Measurements from ENCODE around the gene RSU1.

RSU1 gene

DNA sequence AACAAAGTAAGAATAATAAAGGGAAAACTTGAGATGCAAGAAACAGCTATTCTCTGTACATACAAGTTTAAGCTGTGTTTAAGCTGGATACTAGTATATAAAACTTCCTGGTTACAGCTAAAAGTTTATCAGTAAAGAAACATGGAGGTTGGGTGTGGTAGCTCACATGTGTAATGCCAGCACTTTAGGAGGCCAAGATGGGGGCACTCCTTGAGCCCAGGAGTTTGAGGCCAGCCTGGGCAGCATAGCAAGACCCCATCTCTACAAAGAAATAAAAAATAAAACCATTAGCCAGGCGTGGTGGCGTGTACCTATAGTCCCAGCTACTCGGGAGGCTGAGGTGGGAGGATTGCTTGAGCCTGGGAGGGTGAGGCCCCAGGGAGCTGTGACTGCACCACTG, 3.2 kb downstream of the RSU1 start:
- no peak for DNase-seq (ENCODE audit: low spot score)
- Mint-ChIP-seq H3K27ac (no peak overlapping the region), H3K36me3 (ENCODE audit: low read depth) (peaks cover 23% of the 10 kb centered on the region), H3K27me3 (ENCODE audit: low read depth) (peaks cover 2% of the 10 kb centered on the region), H3K4me3 (no peak overlapping the region), H3K4me1 (ENCODE audit: low read depth) (peaks cover 34% of the 10 kb centered on the region), H3K9me3 (no peaks in the 10 kb centered on the region)

DNA sequence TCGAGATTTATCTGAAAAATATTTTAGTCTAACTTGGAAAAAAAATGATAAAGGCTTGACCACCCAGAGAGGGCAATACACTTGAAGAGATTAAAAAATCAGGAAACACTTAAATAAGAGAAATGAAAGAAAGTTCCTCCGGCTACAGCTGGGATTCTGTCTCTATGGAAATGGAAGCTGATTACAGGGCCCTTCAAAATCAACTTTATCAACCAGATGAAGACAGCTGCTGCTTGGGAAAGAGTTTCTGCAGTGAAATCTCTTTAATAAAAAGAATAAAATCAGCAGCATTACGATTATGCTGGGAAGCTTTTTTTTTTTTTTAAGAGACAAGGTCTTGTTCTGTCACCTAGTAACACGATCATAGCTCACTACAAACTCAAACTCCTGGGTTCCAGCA, 4.5 kb downstream of the RSU1 start:
- Mint-ChIP-seq H3K4me1 (ENCODE audit: low read depth) (peaks cover 29% of the 10 kb centered on the region), H3K9me3 (no peaks in the 10 kb centered on the region), H3K4me3 (no peak overlapping the region), H3K36me3 (ENCODE audit: low read depth) (peaks cover 23% of the 10 kb centered on the region), H3K27me3 (ENCODE audit: low read depth) (peaks cover 2% of the 10 kb centered on the region), H3K27ac (no peak overlapping the region)
- DNase-seq (ENCODE audit: low spot score) = no peak

DNA sequence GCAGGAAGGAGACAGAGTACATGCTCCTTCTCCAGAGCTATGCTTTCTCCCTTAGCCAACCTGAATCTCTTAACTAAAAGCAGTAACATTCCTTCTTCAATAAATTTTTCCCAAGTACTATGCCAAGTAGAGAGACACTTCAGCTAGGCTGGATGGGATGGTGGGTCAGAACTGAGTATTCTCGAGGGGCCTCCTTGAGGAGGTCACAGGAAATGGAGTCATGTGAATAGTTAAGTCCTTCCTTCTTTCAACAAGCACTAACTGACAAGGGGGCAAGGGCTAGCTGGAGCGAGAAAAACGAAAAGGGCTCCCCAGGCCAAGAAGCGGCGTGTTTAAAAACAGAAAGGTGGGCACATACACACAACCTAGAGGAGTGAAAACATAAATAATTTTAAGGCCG, 5.5 kb downstream of the RSU1 start:
- DNase-seq (ENCODE audit: low spot score) = no peak
- no peak overlapping the region for H3K27ac Mint-ChIP-seq
- no peaks in the 10 kb centered on the region for H3K27me3 Mint-ChIP-seq (ENCODE audit: low read depth)
- H3K9me3 Mint-ChIP-seq = no peaks in the 10 kb centered on the region
- no peak overlapping the region for H3K4me3 Mint-ChIP-seq
- H3K4me1 Mint-ChIP-seq (ENCODE audit: low read depth) = peaks cover 28% of the 10 kb centered on the region
- peaks cover 21% of the 10 kb centered on the region for H3K36me3 Mint-ChIP-seq (ENCODE audit: low read depth)

DNA sequence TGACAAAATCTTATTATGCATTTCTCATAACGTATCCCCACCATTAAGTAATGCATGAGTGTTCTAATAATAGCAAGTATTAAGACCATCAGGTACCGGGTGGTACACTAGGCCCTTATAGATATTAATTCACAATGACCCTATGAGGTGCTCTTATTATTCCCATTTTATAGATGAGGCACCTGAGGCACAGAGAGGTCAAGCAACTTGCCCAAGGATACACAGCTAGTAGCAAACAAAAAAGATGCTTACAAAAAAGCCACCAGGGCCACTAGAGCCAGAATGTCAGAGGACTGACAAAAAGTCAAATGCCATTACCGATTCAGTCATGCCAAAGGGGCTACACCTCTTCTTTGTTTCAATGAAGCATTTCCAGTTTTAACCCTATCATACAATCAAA, 5.9 kb downstream of the RSU1 start:
- Mint-ChIP-seq H3K4me3 (no peak overlapping the region), H3K36me3 (ENCODE audit: low read depth) (peaks cover 20% of the 10 kb centered on the region), H3K27ac (no peak overlapping the region), H3K9me3 (no peaks in the 10 kb centered on the region), H3K27me3 (ENCODE audit: low read depth) (no peaks in the 10 kb centered on the region), H3K4me1 (ENCODE audit: low read depth) (peaks cover 26% of the 10 kb centered on the region)
- DNase-seq (ENCODE audit: low spot score) = no peak

DNA sequence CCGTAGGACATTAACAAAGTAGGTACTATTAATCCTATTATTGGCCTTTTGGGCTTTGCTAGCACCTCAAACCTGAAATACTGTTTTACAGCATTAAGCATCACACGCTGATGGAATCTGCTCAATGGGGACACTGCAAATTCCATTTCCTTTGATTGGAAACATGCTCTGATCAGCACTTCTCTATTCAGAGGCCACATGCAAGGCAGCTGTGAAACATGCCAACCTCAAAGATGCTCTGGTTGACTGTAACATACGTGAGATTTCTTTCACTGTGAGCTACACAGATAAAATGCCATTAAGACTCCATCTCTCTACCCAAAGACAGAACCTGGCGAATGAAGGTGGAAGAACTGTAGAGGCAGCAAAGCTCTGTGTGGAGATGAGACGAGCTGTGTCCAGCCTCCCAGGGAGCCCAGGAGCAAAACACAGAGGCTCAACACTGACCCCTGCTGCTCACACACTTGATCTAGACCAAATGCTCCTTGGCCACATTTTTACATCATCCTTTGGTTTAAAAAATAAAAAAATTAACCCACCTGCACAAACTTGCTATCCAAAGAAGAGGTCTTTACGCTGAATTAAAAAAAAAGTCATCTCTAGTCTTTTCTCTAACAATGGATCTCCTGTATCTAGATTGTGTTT, 8.0 kb downstream of the RSU1 start:
- Mint-ChIP-seq H3K4me1 (ENCODE audit: low read depth) (peaks cover 13% of the 10 kb centered on the region), H3K9me3 (no peaks in the 10 kb centered on the region), H3K4me3 (no peak overlapping the region), H3K27ac (no peak overlapping the region), H3K36me3 (ENCODE audit: low read depth) (peaks cover 14% of the 10 kb centered on the region), H3K27me3 (ENCODE audit: low read depth) (no peaks in the 10 kb centered on the region)
- peak; percentile 23 for DNase-seq (ENCODE audit: low spot score)

DNA sequence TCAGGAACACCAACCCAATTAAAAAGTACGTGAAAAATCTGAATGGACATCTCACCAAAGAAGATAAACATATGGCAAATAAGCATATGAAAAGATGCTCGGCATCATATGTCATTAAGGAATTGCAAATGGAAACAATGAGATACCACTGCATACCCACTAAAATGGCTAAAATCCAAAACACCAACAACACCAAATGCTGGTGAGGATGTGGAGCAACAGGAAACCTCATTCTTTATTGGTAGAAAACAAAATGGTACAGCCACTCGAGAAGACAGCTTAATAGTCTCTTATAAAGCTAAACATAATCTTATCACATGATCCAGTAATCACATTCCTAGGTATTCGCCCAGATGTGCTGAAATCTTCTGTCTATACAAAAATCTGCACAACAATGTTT, 13.1 kb downstream of the RSU1 start:
- H3K27ac Mint-ChIP-seq = no peak overlapping the region
- H3K4me1 Mint-ChIP-seq (ENCODE audit: low read depth) = peaks cover 11% of the 10 kb centered on the region
- no peak for DNase-seq (ENCODE audit: low spot score)
- no peaks in the 10 kb centered on the region for H3K27me3 Mint-ChIP-seq (ENCODE audit: low read depth)
- peaks cover 9% of the 10 kb centered on the region for H3K36me3 Mint-ChIP-seq (ENCODE audit: low read depth)
- H3K4me3 Mint-ChIP-seq = no peak overlapping the region
- no peaks in the 10 kb centered on the region for H3K9me3 Mint-ChIP-seq

DNA sequence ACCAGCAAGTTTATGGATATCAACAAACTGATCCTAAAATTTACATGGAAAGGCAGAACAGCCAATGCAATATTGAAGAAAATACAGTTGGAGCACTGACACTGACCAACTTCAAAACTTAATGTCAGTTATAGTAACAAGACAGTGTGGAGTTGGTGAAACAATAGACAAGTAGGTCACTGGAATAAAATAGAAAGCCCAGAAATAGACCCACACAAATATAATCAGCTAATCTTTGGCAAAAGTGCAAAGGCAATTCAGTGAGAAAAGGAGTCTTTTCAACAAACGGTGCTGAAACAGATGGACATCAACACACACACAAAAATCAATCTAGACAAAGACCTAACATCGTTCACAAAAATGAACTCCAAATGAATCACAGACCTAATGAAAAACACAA, 13.8 kb downstream of the RSU1 start:
- H3K27ac Mint-ChIP-seq = no peak overlapping the region
- peaks cover 11% of the 10 kb centered on the region for H3K4me1 Mint-ChIP-seq (ENCODE audit: low read depth)
- no peak for DNase-seq (ENCODE audit: low spot score)

DNA sequence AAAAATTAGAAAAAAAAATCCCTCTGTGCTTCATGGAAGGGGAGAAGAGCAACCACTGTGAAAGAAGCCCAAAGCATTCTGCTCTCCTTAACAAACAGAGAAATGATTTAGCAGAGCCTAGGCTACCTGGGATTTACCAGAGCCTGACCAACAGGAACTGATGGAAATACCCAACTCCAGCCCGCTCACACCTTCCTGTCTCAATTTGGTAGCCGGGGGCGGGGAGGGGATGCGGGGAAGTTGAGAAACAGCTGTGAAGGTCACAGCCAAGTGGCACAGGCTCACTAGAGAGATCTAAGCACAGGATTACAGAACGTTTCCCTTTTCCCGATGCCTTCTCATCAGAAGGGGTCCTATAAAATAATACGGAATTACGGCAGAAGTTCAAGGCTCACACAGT, 17.6 kb downstream of the RSU1 start:
- Mint-ChIP-seq H3K36me3 (ENCODE audit: low read depth) (peaks cover 22% of the 10 kb centered on the region), H3K4me1 (ENCODE audit: low read depth) (peaks cover 11% of the 10 kb centered on the region), H3K4me3 (no peak overlapping the region), H3K9me3 (no peaks in the 10 kb centered on the region), H3K27ac (no peak overlapping the region), H3K27me3 (ENCODE audit: low read depth) (no peaks in the 10 kb centered on the region)
- peak; percentile 30 for DNase-seq (ENCODE audit: low spot score)

More for the DNA sequence above, 13.8 kb downstream of the RSU1 start:
- H3K27me3 Mint-ChIP-seq (ENCODE audit: low read depth) = no peaks in the 10 kb centered on the region
- H3K9me3 Mint-ChIP-seq = no peaks in the 10 kb centered on the region
- peaks cover 10% of the 10 kb centered on the region for H3K36me3 Mint-ChIP-seq (ENCODE audit: low read depth)
- H3K4me3 Mint-ChIP-seq = no peak overlapping the region

DNA sequence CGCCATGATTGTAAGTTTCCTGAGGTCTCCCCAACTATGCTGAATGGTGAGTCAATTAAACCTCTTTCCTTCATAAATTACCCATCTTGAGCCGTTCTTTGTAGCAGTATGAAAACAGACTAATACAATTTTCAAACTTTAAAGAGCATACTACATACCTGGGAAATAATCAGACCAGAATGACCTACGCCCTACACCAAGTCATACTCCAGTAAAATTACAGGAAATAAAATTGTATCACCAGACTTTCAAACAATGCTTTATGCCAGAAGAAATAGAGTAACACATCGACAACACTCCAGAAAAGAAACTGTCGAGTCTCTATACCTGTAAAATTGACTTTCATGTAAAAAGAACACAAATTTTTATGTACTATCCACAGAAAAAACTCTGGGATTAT, 18.7 kb downstream of the RSU1 start:
- H3K27ac Mint-ChIP-seq = no peak overlapping the region
- H3K9me3 Mint-ChIP-seq = no peaks in the 10 kb centered on the region
- no peaks in the 10 kb centered on the region for H3K27me3 Mint-ChIP-seq (ENCODE audit: low read depth)
- DNase-seq (ENCODE audit: low spot score) = no peak
- peaks cover 25% of the 10 kb centered on the region for H3K36me3 Mint-ChIP-seq (ENCODE audit: low read depth)
- H3K4me1 Mint-ChIP-seq (ENCODE audit: low read depth) = peaks cover 11% of the 10 kb centered on the region
- no peak overlapping the region for H3K4me3 Mint-ChIP-seq

DNA sequence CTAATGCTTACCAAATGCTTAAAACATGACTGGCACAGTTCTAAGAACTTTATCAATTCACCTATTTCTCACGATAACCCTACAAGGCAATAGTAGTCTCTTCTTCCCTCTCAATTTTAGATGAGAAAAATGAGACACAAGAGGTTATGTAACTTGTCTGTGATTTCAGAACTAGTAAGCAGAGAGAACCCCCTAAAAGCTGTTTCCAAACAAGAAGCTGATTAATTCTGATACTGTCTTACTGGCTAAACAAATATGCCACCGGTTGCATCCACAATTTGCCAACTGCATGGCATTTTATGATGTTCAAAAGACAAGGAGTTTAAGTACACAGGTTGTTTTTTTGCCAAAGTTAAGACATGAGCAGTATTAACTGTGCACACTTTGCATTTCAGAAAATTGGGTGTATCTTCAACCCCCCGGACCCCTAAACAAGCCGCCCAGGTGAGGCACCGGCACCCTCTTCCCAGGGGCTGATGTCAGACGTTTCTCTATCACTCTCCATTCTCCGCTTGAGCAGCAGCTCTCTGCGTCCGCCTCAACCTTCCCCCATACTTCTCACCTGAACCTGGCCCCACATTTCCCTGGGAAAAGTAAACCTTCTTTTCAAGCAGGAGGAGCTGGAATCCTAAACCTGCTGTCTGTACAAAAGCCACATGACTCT, 21.7 kb downstream of the RSU1 start:
- no peaks in the 10 kb centered on the region for H3K27me3 Mint-ChIP-seq (ENCODE audit: low read depth)
- H3K27ac Mint-ChIP-seq = no peak overlapping the region
- H3K4me3 Mint-ChIP-seq = no peak overlapping the region
- DNase-seq (ENCODE audit: low spot score) = no peak
- H3K36me3 Mint-ChIP-seq (ENCODE audit: low read depth) = peaks cover 33% of the 10 kb centered on the region
- H3K4me1 Mint-ChIP-seq (ENCODE audit: low read depth) = peaks cover 11% of the 10 kb centered on the region
- no peaks in the 10 kb centered on the region for H3K9me3 Mint-ChIP-seq

DNA sequence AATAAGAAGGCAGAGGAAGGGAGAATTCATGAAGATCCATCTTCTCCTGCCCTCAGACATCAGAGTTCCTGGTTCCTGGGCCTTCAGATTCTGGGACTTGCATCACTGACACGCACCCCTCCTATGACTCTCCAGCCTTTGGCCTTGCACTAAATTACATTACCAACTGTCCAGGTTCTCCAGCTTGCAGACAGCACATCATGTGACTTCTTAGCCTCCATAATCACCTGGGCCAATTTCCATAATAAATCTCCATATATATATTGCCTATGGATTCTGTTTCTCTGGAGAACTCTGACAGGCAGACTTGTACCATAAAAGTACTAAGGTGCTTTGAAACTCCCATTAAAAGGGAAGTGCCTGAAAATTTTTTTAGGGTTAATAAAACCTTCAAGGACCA, 23.2 kb downstream of the RSU1 start:
- H3K27me3 Mint-ChIP-seq (ENCODE audit: low read depth) = no peaks in the 10 kb centered on the region
- peaks cover 46% of the 10 kb centered on the region for H3K36me3 Mint-ChIP-seq (ENCODE audit: low read depth)
- peaks cover 7% of the 10 kb centered on the region for H3K4me1 Mint-ChIP-seq (ENCODE audit: low read depth)
- no peak for DNase-seq (ENCODE audit: low spot score)
- no peaks in the 10 kb centered on the region for H3K9me3 Mint-ChIP-seq
- no peak overlapping the region for H3K27ac Mint-ChIP-seq
- H3K4me3 Mint-ChIP-seq = no peak overlapping the region

DNA sequence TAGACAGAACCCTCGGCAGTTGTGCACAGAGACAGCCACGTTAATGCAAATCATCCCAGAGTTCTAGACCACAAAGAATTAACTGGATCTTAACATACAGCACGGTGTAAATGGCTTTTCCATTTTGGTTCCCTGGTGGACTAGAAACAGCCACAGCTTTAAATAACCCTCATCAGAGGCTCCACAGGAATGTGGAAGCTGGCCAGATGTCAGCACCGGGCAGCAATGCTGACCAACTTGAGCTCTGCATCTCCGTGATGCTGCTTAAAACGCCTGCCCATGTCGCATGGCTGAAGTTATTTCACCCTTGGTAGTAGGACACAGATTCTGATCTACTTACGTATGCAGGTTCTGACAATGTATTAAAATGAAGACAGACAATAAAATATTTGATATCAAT, 24.5 kb downstream of the RSU1 start:
- H3K36me3 Mint-ChIP-seq (ENCODE audit: low read depth) = peaks cover 50% of the 10 kb centered on the region
- no peak for DNase-seq (ENCODE audit: low spot score)
- H3K27ac Mint-ChIP-seq = no peak overlapping the region
- peaks cover 20% of the 10 kb centered on the region for H3K4me1 Mint-ChIP-seq (ENCODE audit: low read depth)
- H3K9me3 Mint-ChIP-seq = peaks cover under 1% of the 10 kb centered on the region
- no peak overlapping the region for H3K4me3 Mint-ChIP-seq
- no peaks in the 10 kb centered on the region for H3K27me3 Mint-ChIP-seq (ENCODE audit: low read depth)

DNA sequence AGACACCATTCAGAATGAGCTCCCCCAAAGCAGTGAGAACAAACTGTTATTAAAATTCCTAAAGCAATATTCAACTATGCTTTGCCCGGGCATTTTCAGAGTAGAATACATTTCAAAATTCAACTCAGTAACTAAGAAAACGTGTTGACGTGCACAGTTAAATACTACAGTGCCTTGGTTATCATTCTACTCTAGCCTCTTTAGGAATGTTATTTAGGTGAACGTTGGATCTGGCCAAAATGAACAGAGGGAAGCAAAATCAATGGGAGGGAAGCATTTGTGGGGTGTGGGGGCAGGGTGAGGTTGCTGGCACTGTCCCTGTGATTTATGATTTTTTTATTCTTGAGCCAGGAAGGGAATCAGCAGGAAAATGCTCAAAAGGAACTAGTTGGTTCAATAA, 27.5 kb downstream of the RSU1 start:
- peaks cover 9% of the 10 kb centered on the region for H3K9me3 Mint-ChIP-seq
- peaks cover 61% of the 10 kb centered on the region for H3K36me3 Mint-ChIP-seq (ENCODE audit: low read depth)
- no peaks in the 10 kb centered on the region for H3K27me3 Mint-ChIP-seq (ENCODE audit: low read depth)
- H3K4me3 Mint-ChIP-seq = no peak overlapping the region
- H3K27ac Mint-ChIP-seq = no peak overlapping the region
- peaks cover 32% of the 10 kb centered on the region for H3K4me1 Mint-ChIP-seq (ENCODE audit: low read depth)
- DNase-seq (ENCODE audit: low spot score) = no peak

DNA sequence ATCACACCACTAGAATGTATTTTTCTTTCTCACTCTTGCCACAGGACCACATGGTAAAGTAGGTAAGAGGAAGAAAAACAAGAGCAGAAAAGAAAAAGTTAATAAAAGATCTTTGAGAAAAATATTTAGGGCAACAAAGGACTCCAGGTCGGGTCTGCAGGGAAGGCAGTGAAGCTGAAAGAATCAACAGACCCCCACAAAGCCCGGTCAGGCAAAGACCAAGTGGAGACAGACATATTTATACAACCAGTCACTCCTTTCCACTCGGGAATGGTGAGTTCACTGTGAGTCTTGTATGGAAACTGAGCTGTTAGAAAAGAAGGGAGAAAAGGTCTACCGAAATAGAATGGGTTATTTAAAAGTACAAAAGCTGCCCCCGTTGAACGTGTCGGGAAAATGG, 28.0 kb downstream of the RSU1 start:
- peak overlapping the region; percentile 85 for H3K27ac Mint-ChIP-seq
- no peak for DNase-seq (ENCODE audit: low spot score)
- peaks cover 9% of the 10 kb centered on the region for H3K9me3 Mint-ChIP-seq
- no peak overlapping the region for H3K4me3 Mint-ChIP-seq
- no peaks in the 10 kb centered on the region for H3K27me3 Mint-ChIP-seq (ENCODE audit: low read depth)
- H3K36me3 Mint-ChIP-seq (ENCODE audit: low read depth) = peaks cover 63% of the 10 kb centered on the region
- H3K4me1 Mint-ChIP-seq (ENCODE audit: low read depth) = peaks cover 34% of the 10 kb centered on the region

DNA sequence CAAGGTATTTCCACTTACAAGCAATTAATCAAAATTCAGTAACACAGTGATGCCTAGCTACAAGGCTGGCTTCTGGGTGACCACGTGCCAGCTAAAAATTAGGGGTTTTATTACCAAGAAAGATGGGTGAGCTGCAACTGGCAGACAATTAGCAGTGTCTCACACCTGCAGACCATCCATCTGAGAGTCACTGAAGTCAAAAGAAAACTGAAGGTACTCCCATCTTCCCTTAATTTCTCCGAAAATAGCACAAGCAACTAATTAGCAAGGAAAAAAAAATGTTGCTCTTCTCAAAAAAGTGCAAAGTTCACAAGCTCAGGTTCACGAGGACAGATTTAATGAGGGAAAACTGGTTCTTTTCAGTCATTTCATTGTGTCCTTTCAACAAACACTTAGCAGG, 28.4 kb downstream of the RSU1 start:
- Mint-ChIP-seq H3K9me3 (peaks cover 9% of the 10 kb centered on the region), H3K4me1 (ENCODE audit: low read depth) (peaks cover 34% of the 10 kb centered on the region), H3K36me3 (ENCODE audit: low read depth) (peaks cover 65% of the 10 kb centered on the region), H3K4me3 (peak overlapping the region; percentile 39), H3K27me3 (ENCODE audit: low read depth) (no peaks in the 10 kb centered on the region), H3K27ac (peak overlapping the region; percentile 85)
- DNase-seq (ENCODE audit: low spot score) = no peak

Measured in T-helper 2 cell treated with Interferon-gamma antibody and Interleukin-4, amounts not matched to agents 5 μg/mL and 100 μg/mL, for 36 hours (primary cell).